Measurements from ENCODE around the gene CEACAM16. TPM values are rescaled to one million over a fixed set of nuclear protein-coding genes. Genes with fewer than 3 reads are reported as not detected.
"Not testable (repeated sequence)": the region's sequence is repeated elsewhere in the genome, so short reads cannot be mapped to it uniquely, and the experiment has no call there.

The CEACAM16 gene
- total RNA-seq, 1 donor from 2014 or later = not detected

GRCh38 chr19:44710483-44710882 is 11.5 kb downstream of the CEACAM16 start:
- H3K4me3 ChIP-seq (ENCODE audit: low read depth, low read length) = no peak overlapping the region
- TF ChIP-seq CTCF (conservative IDR thresholded peaks at IDR 0.05; ENCODE audit: low read depth, low read length) = no peak
- DNase-seq (ENCODE audit: low read depth) = no peak

GRCh38 chr19:44712864-44713515 is 14.0 kb downstream of the CEACAM16 start:
- TF ChIP-seq CTCF (conservative IDR thresholded peaks at IDR 0.05; ENCODE audit: low read depth, low read length) = no peak

GRCh38 chr19:44714597-44715169 is 15.7 kb downstream of the CEACAM16 start:
- no peak overlapping the region for H3K4me3 ChIP-seq (ENCODE audit: low read depth, low read length)
- no peak for TF ChIP-seq CTCF (conservative IDR thresholded peaks at IDR 0.05; ENCODE audit: low read depth, low read length)
- no peak for DNase-seq (ENCODE audit: low read depth)

More at GRCh38 chr19:44712864-44713515, 14.0 kb downstream of the CEACAM16 start:
- H3K4me3 ChIP-seq (ENCODE audit: low read depth, low read length) = no peak overlapping the region
- DNase-seq (ENCODE audit: low read depth) = no peak

GRCh38 chr19:44717603-44718002 is 18.7 kb downstream of the CEACAM16 start:
- no peak for DNase-seq (ENCODE audit: low read depth)
- H3K4me3 ChIP-seq (ENCODE audit: low read depth, low read length) = no peak overlapping the region
- no peak for TF ChIP-seq CTCF (conservative IDR thresholded peaks at IDR 0.05; ENCODE audit: low read depth, low read length)

DNA sequence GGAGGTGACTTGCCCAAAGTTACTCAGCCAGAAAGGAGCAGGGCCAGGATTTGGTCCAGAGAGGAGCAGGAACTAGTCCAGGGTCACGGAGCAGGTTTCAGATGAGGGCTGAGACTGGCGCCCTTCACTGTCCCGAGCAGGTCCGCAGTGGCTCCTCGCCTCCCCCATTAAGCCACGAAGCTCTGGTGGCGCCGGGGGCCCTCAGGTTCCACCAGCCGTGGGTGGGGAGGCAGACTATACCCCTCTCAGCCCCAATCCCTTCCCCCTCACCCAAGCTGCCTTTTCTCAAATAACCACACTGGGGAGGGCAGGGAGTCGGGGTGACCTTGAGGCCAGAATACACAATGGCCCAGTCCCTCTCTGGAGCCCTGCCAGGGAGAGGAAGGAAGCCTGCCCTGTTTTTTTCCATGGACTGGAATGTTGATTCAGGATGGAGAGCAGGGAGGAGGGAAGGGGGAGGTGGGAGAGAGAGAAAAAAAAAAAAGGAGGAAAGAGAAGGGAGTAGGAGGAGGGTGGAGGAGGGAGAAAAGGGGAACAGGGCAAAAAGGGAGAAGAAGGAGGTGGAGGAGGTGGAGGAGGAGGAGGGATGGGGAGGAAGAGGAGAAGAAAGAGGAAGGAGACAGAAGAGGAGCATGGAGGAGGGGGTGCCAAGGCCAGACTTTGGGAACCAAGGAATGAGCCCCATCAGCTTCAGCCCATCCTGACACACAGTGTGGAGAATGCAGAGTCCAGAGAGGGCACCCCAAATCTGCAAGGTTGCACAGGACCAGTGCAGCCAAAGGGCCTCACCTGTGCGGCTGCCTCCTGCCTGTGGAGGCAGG is 19.7 kb downstream of the CEACAM16 start:
- no peak for TF ChIP-seq CTCF (conservative IDR thresholded peaks at IDR 0.05; ENCODE audit: low read depth, low read length)
- H3K4me3 ChIP-seq (ENCODE audit: low read depth, low read length) = peak overlapping the region; percentile 14
- no peak for DNase-seq (ENCODE audit: low read depth)

GRCh38 chr19:44719262-44719701 is 20.3 kb downstream of the CEACAM16 start:
- no peak for TF ChIP-seq CTCF (conservative IDR thresholded peaks at IDR 0.05; ENCODE audit: low read depth, low read length)
- DNase-seq (ENCODE audit: low read depth) = no peak
- H3K4me3 ChIP-seq (ENCODE audit: low read depth, low read length) = no peak overlapping the region

DNA sequence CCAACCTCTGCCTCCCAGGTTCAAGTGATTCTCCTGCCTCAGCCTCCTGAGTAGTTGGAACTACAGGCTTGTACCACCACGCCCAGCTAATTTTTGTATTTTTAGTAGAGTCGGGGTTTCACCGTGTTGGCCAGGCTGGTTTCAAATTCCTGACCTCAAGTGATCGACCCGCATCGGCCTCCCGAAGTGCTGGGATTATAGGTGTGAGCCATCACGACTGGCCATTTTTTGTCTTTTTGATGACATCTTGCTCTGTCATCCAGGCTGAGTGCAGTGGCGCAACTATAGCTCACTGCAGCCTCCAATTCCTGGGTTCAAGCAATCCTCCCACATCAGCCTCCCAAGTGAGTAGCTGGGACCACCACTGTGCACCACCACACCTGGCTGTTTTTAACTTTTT is 21.4 kb downstream of the CEACAM16 start:
- DNase-seq (ENCODE audit: low read depth); H3K4me3 ChIP-seq (ENCODE audit: low read depth, low read length): not testable (repeated sequence)

Data from epithelial cell of proximal tubule (primary cell).